Activated naive CD8-positive, alpha-beta T cell (primary cell): ENCODE results near the gene NLGN4Y.
"Not testable (repeated sequence)": the region's sequence is repeated elsewhere in the genome, so short reads cannot be mapped to it uniquely, and the experiment has no call there.

ENCODE experiments used
- H3K27ac Mint-ChIP-seq: one replicate; pipeline ENCODE4 v1.8.0; 2021; ENCODE audit warnings: mixed read lengths
- H3K27me3 Mint-ChIP-seq: one replicate; pipeline ENCODE4 v1.8.0; 2021; ENCODE audit warnings: mixed read lengths
- H3K36me3 Mint-ChIP-seq: one replicate; pipeline ENCODE4 v1.8.0; 2021; ENCODE audit warnings: mixed read lengths
- H3K4me1 Mint-ChIP-seq: one replicate; pipeline ENCODE4 v1.8.0; 2021; ENCODE audit warnings: low read depth, mixed read lengths
- H3K4me3 Mint-ChIP-seq: one replicate; pipeline ENCODE4 v1.8.0; 2021; ENCODE audit warnings: mild to moderate bottlenecking, mixed read lengths
- H3K9me3 Mint-ChIP-seq: one replicate; pipeline ENCODE4 v1.8.0; 2021; ENCODE audit warnings: low read depth, mixed read lengths

The NLGN4Y gene

GRCh38 chrY:14850734-14851133 is 326.4 kb downstream of the NLGN4Y start:
- Mint-ChIP-seq H3K27ac (no peak overlapping the region), H3K4me1 (no peaks in the 10 kb centered on the region), H3K9me3 (no peaks in the 10 kb centered on the region), H3K4me3 (no peak overlapping the region), H3K27me3 (no peaks in the 10 kb centered on the region), H3K36me3 (no peaks in the 10 kb centered on the region)

DNA sequence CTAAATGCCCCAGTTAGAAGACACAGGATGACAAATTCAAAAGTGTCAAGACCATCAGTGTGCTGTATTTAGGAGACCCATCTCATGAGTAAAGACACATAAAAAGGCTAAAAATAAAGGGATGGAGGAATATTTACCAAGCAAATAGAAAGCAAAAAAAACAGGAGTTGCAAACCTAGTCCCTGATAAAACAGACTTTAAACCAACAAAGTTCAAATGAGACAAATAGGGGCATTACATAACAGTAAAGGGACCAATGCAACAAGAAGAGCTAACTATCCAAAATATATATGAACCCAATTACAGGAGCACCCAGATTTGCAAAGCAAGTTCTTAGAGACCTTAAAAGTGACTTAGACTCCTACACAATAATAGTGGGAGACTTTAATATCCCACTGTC is 336.1 kb downstream of the NLGN4Y start:
- H3K27me3 Mint-ChIP-seq = no peaks in the 10 kb centered on the region
- H3K36me3 Mint-ChIP-seq = no peaks in the 10 kb centered on the region
- H3K27ac Mint-ChIP-seq = no peak overlapping the region
- H3K4me1 Mint-ChIP-seq = no peaks in the 10 kb centered on the region
- H3K9me3 Mint-ChIP-seq = no peaks in the 10 kb centered on the region
- no peak overlapping the region for H3K4me3 Mint-ChIP-seq

GRCh38 chrY:14861033-14861432 is 336.7 kb downstream of the NLGN4Y start:
- H3K36me3 Mint-ChIP-seq, H3K4me3 Mint-ChIP-seq, H3K9me3 Mint-ChIP-seq, H3K27me3 Mint-ChIP-seq, H3K27ac Mint-ChIP-seq, H3K4me1 Mint-ChIP-seq: not testable (repeated sequence)

DNA sequence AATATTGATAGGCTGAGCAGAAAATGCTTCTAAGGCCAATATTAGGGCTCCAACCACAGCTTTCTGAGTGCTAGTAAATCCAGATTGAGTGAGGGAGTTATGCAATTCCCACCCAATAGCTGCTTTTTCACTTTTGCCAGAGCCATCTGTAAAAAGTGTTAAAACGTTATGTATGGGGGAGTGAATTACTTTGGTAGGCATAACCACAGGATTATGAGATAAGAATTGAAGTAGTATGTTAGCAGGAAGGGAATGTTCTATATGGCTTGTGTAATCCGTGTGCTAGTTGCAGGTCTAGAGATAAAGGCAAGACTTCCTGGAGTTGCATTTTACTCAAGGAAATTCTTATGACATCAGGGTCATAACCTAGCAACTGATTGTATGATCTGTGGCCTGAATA is 347.6 kb downstream of the NLGN4Y start:
- Mint-ChIP-seq H3K4me3 (no peak overlapping the region), H3K27me3 (no peaks in the 10 kb centered on the region), H3K9me3 (no peaks in the 10 kb centered on the region), H3K36me3 (no peaks in the 10 kb centered on the region), H3K4me1 (no peaks in the 10 kb centered on the region), H3K27ac (no peak overlapping the region)
